Kidney (tissue), 14 donors: ENCODE measurements around the gene MARCHF9. TPM values are rescaled to one million over a fixed set of nuclear protein-coding genes. Genes with fewer than 3 reads are reported as not detected.

ENCODE experiments used
- DNase-seq, 5 donors: peaks; one replicate each; pipeline ENCODE4 v3.0.0-alpha.2; 2013 to 2020
- FAIRE-seq: peaks from 2 replicates; lab custom pipeline; 2012; peaks lifted over from hg19 to GRCh38; lab: Jason Lieb, UNC
- H3K27ac ChIP-seq, 2 donors: one replicate each; pipeline ENCODE4 v1.7.0; 2013; ENCODE audit warnings: low read depth in 2 of 2, low read length in 2 of 2, inconsistent platforms in 1 of 2
- H3K27me3 ChIP-seq: one replicate; pipeline ENCODE4 v1.7.1; 2013; ENCODE audit warnings: low read length, inconsistent platforms; ENCODE audit not compliant: control insufficient read depth, insufficient read depth
- H3K36me3 ChIP-seq, 3 donors: one replicate each; pipeline versions ENCODE4 v1.7.0 to v1.7.1; 2013; ENCODE audit warnings: low read length in 3 of 3, control low read depth in 1 of 3, inconsistent platforms in 1 of 3; ENCODE audit not compliant: insufficient read depth in 3 of 3, control insufficient read depth in 2 of 3
- H3K4me1 ChIP-seq, 3 donors: one replicate each; pipeline versions ENCODE4 v1.7.0 to v1.7.1; 2013; ENCODE audit warnings: low read length in 3 of 3, inconsistent platforms in 1 of 3, low read depth in 1 of 3; ENCODE audit not compliant: control insufficient read depth in 2 of 3, insufficient read depth in 2 of 3
- H3K4me3 ChIP-seq, 3 donors: one replicate each; pipeline versions ENCODE4 v1.7.0 to v1.8.1; 2013; ENCODE audit warnings: low read length in 3 of 3, control low read depth in 1 of 3, inconsistent platforms in 1 of 3
- H3K9ac ChIP-seq, 3 donors: one replicate each; pipeline versions ENCODE4 v1.7.0 to v1.7.1; 2013; ENCODE audit warnings: low read length in 3 of 3, control low read depth in 1 of 3, inconsistent platforms in 1 of 3
- H3K9me3 ChIP-seq, 3 donors: one replicate each; pipeline versions ENCODE4 v1.7.0 to v1.7.1; 2013; ENCODE audit warnings: low read length in 3 of 3, control low read depth in 1 of 3, inconsistent platforms in 1 of 3; ENCODE audit not compliant: control insufficient read depth in 2 of 3, insufficient read depth in 1 of 3
- CTCF ChIP-seq: IDR thresholded peaks from 3 replicates; pipeline ENCODE4 v1.5.1; 2012; ENCODE audit warnings: mild to moderate bottlenecking, moderate library complexity, borderline replicate concordance; ENCODE audit not compliant: insufficient read depth; ENCODE audit errors: extremely low read depth
- intact Hi-C: fragments of 100-400 bp; cut with DNase I; formaldehyde crosslinking; loops from one replicate; pipeline ENCODE4 v1.11.1; 2022
- polyA plus RNA-seq: library from polyadenylated mRNA; stranded (reverse); fragments of 350-450 nt; fragmentation: Illumina TruSeq; extraction: RNeasy Lipid Tissue Mini Kit (QIAGEN cat#74804); gene quantifications from one replicate; pipeline ENCODE4 v1.2.3, GENCODE V29; 2014; ENCODE audit warnings: low read depth, low replicate concordance; ENCODE audit not compliant: insufficient read depth
- total RNA-seq: library from RNA; stranded (reverse); fragmentation: NEBNext Ultra II Directional; extraction: Animal tissue kit (Norgen Biotek cat#: 25700); gene quantifications from one replicate; pipeline ENCODE4 v1.2.1, GENCODE V29; 2021
- donor health status: control.
- donor health status: control.
- donor health status: control.
- donor health status: control.
- donor health status: control.
- donor health status: DM: yes; HTN: yes; CAD: no.
- donor health status: Normal renal cell carcinoma (clear cell type).

Gene MARCHF9
- total and polyA plus RNA-seq, 2 donors from 2014 or later, result 22.9 to 38.4 TPM

GRCh38 chr12:57767876-57768275 is 13.0 kb downstream of the MARCHF9 start:
- intact Hi-C loops, result no loop called here
- Histone ChIP-seq H3K27me3 (peaks cover 30% of the 10 kb centered on the region), H3K9ac (no peak overlapping the region), H3K27ac (no peak overlapping the region), H3K4me1 (peaks cover 0 to 30% (median 17%) of the 10 kb centered on the region in 3 donors), H3K4me3 (no peak overlapping the region), H3K9me3 (no peaks in the 10 kb centered on the region), H3K36me3 (no peaks in the 10 kb centered on the region)
- TF ChIP-seq CTCF, result no peak
- DNase-seq (no peak), FAIRE-seq (no peak)

- FAIRE-seq, result no peak
- Histone ChIP-seq H3K36me3 (no peaks in the 10 kb centered on the region), H3K4me1 (peaks cover 0 to 27% (median 12%) of the 10 kb centered on the region in 3 donors), H3K9me3 (no peaks in the 10 kb centered on the region), H3K27ac (no peak overlapping the region), H3K27me3 (peaks cover 19% of the 10 kb centered on the region), H3K9ac (no peak overlapping the region), H3K4me3 (no peak overlapping the region)
- intact Hi-C loops, result no loop called here
- DNase-seq, result no peak
- TF ChIP-seq CTCF, result no peak
Measured at GRCh38 chr12:57769594-57769993, 14.7 kb downstream of the MARCHF9 start.

- peaks cover 0 to 1% (median 0%) of the 10 kb centered on the region in 3 donors for H3K36me3 ChIP-seq
- peak overlapping the region in 1 of 3 donors; percentile 83 for H3K9ac ChIP-seq
- H3K27me3 ChIP-seq, result peaks cover 12% of the 10 kb centered on the region
- no peaks in the 10 kb centered on the region for H3K9me3 ChIP-seq
- H3K27ac ChIP-seq, result peak overlapping the region in 1 of 2 donors; percentile 96
- H3K4me1 ChIP-seq, result peaks cover 0 to 18% (median 7%) of the 10 kb centered on the region in 3 donors
- FAIRE-seq (no peak), DNase-seq (no peak)
- peak overlapping the region in 2 of 3 donors; percentile 17 to 95 for H3K4me3 ChIP-seq
- TF ChIP-seq CTCF, result no peak
- intact Hi-C loops, result no loop called here
Measured at GRCh38 chr12:57770734-57771133, 15.8 kb downstream of the MARCHF9 start.

DNA sequence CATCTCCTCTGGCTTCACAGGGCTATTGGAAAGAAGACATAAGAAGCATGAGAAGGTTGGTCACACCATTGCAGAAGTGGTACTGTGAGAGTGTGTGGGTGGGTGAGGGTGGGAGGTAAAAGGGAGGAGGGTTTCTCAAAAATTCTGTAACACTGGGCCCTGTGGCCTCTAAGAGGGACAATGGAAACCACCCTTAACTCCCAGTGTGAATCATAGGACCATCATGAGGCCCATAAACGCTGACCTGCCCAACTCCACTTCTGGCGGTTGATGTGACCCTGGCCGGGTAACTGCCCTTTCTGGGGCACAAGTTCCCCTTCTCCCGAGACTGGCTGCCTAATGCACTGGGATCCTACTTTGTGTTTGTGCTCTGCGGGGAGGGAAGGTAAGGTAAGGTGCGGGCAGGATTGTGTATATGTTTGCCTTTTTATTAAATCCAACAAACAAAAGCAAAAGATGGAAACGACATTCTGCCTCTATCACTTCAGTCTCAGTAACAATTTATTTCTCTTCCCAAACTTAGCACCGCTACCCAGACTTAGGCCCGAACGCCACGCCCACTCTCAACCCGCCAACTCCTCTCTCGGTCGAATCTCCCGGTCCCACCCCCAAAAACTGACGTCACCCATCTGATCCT is 16.5 kb downstream of the MARCHF9 start:
- TF ChIP-seq CTCF, result no peak
- FAIRE-seq, result no peak
- H3K4me3 ChIP-seq, result peak overlapping the region; percentile 81 to 95 (median 89)
- peak; percentile 93 to 97 (median 95) for DNase-seq
- intact Hi-C loops, result no loop called here
- H3K36me3 ChIP-seq, result peaks cover 0 to 2% (median 0%) of the 10 kb centered on the region in 3 donors
- H3K27ac ChIP-seq, result peak overlapping the region; percentile 91 to 96
- peaks cover 0 to 12% (median 4%) of the 10 kb centered on the region in 3 donors for H3K4me1 ChIP-seq
- peak overlapping the region; percentile 20 to 83 (median 58) for H3K9ac ChIP-seq
- no peaks in the 10 kb centered on the region for H3K9me3 ChIP-seq
- H3K27me3 ChIP-seq, result peaks cover 6% of the 10 kb centered on the region
